Nephron progenitor cell (in vitro differentiated cells): ENCODE measurements around the gene LEUTX.

Experiments used
- DNase-seq: peaks from one replicate; pipeline ENCODE4 v3.0.0; 2021
- H3K27ac Mint-ChIP-seq: 2 replicates; pipeline ENCODE4 v1.8.0; 2021; ENCODE audit warnings: mild to moderate bottlenecking, moderate library complexity, mixed read lengths
- H3K27me3 Mint-ChIP-seq: 2 replicates; pipeline ENCODE4 v1.8.0; 2021; ENCODE audit warnings: mild to moderate bottlenecking, low read depth, mixed read lengths; ENCODE audit not compliant: poor library complexity
- H3K36me3 Mint-ChIP-seq: 2 replicates; pipeline ENCODE4 v1.8.0; 2021; ENCODE audit warnings: low read depth, mixed read lengths
- H3K4me1 Mint-ChIP-seq: 2 replicates; pipeline ENCODE4 v1.8.0; 2021; ENCODE audit warnings: mixed read lengths
- H3K4me3 Mint-ChIP-seq: 2 replicates; pipeline ENCODE4 v1.8.0; 2021; ENCODE audit warnings: mild to moderate bottlenecking, moderate library complexity, mixed read lengths
- H3K9me3 Mint-ChIP-seq: 2 replicates; pipeline ENCODE4 v1.8.0; 2021; ENCODE audit warnings: mild to moderate bottlenecking, moderate library complexity, mixed read lengths
- CTCF ChIP-seq: fragments of 200-600 bp; sonication (generic); IDR thresholded peaks from 2 replicates; pipeline ENCODE4 v1.5.0; 2021; ENCODE audit warnings: antibody characterized with exemption

Gene LEUTX

GRCh38 chr19:39834287-39834841, 55.7 kb downstream of the LEUTX start:
- H3K9me3 Mint-ChIP-seq = no peaks in the 10 kb centered on the region
- TF ChIP-seq CTCF = no peak
- H3K27me3 Mint-ChIP-seq = no peaks in the 10 kb centered on the region
- H3K36me3 Mint-ChIP-seq = peaks cover 66% of the 10 kb centered on the region
- peaks cover 34% of the 10 kb centered on the region for H3K4me1 Mint-ChIP-seq
- peak overlapping the region; percentile 92 for H3K4me3 Mint-ChIP-seq
- H3K27ac Mint-ChIP-seq = peak overlapping the region; percentile 97
- DNase-seq = no peak
